GM23338 (cell line): Measurements from ENCODE around the gene CD74. TPM values are rescaled to one million over a fixed set of nuclear protein-coding genes. Genes with fewer than 3 reads are reported as not detected.

ENCODE experiments used
- ATAC-seq: fragments of 200-7000 bp; cut with Tn5 transposase; 3 replicates; pipeline ENCODE4 v1.9.1; 2020
- DNase-seq: peaks from one replicate; pipeline ENCODE4 v3.0.0-alpha.2; 2015; ENCODE audit warnings: low spot score
- H2AFZ ChIP-seq: fragments of 200-600 bp; sonication (generic); 2 replicates; pipeline ENCODE4 v1.8.0; 2016; ENCODE audit warnings: antibody characterized with exemption, mild to moderate bottlenecking, moderate library complexity
- H3F3A ChIP-seq: fragments of 200-600 bp; sonication (generic); replicated peaks from 2 replicates; pipeline ENCODE4 v1.8.0; 2017; ENCODE audit warnings: antibody characterized with exemption, mixed run types, low read depth
- H3K27ac ChIP-seq: fragments of 200-600 bp; sonication (generic); 2 replicates; pipeline ENCODE4 v1.6.1; 2016; ENCODE audit warnings: low read depth
- H3K27me3 ChIP-seq: fragments of 200-600 bp; sonication (generic); 2 replicates; pipeline ENCODE4 v1.8.0; 2016; ENCODE audit warnings: mild to moderate bottlenecking, mixed run types, moderate library complexity; ENCODE audit not compliant: insufficient read depth
- H3K36me3 ChIP-seq: fragments of 200-600 bp; sonication (generic); 2 replicates; pipeline ENCODE4 v1.8.0; 2016; ENCODE audit warnings: mild to moderate bottlenecking; ENCODE audit not compliant: insufficient read depth
- H3K4me1 ChIP-seq: fragments of 200-600 bp; sonication (generic); 2 replicates; pipeline ENCODE4 v1.8.0; 2016; ENCODE audit warnings: mild to moderate bottlenecking, moderate library complexity; ENCODE audit not compliant: insufficient read depth
- H3K4me2 ChIP-seq: fragments of 200-600 bp; sonication (generic); 2 replicates; pipeline ENCODE4 v1.7.1; 2017; ENCODE audit warnings: mixed run types
- H3K4me3 ChIP-seq: fragments of 200-600 bp; sonication (generic); 2 replicates; pipeline ENCODE4 v1.6.1; 2016; ENCODE audit warnings: mixed run types
- H3K79me2 ChIP-seq: fragments of 200-600 bp; sonication (generic); replicated peaks from 2 replicates; pipeline ENCODE4 v1.8.0; 2017; ENCODE audit warnings: mild to moderate bottlenecking; ENCODE audit not compliant: insufficient read depth
- H3K9me2 ChIP-seq: fragments of 200-600 bp; sonication (generic); 2 replicates; pipeline ENCODE4 v1.8.0; 2017; ENCODE audit not compliant: insufficient read depth
- H4K20me1 ChIP-seq: fragments of 200-600 bp; sonication (generic); replicated peaks from 2 replicates; pipeline ENCODE4 v1.8.0; 2017; ENCODE audit warnings: mild to moderate bottlenecking; ENCODE audit not compliant: insufficient read depth
- H3K27ac Mint-ChIP-seq: 2 replicates; pipeline ENCODE4 v1.8.0; 2020; ENCODE audit warnings: inconsistent platforms, mild to moderate bottlenecking, moderate library complexity, mixed read lengths
- H3K27me3 Mint-ChIP-seq: 3 replicates; pipeline ENCODE4 v1.8.0; 2022; ENCODE audit warnings: low read depth, mild to moderate bottlenecking, moderate library complexity, mixed read lengths, inconsistent platforms; ENCODE audit not compliant: insufficient read depth, poor library complexity
- H3K36me3 Mint-ChIP-seq: 3 replicates; pipeline ENCODE4 v1.8.0; 2021; ENCODE audit warnings: low read depth, mild to moderate bottlenecking, inconsistent platforms, moderate library complexity, mixed read lengths
- H3K4me1 Mint-ChIP-seq: 3 replicates; pipeline ENCODE4 v1.8.0; 2020; ENCODE audit warnings: mild to moderate bottlenecking, inconsistent platforms, mixed read lengths
- H3K4me3 Mint-ChIP-seq: 3 replicates; pipeline ENCODE4 v1.8.0; 2021; ENCODE audit warnings: moderate library complexity, mild to moderate bottlenecking, inconsistent platforms, mixed read lengths
- H3K9me3 Mint-ChIP-seq: 3 replicates; pipeline ENCODE4 v1.8.0; 2020; ENCODE audit warnings: moderate library complexity, mild to moderate bottlenecking, inconsistent platforms, mixed read lengths
- CREB1 ChIP-seq: fragments of 250-450 bp; sonication (Bioruptor Pico); IDR thresholded peaks from 2 replicates; pipeline ENCODE4 v1.5.0; 2020; ENCODE audit warnings: low read depth, mild to moderate bottlenecking, moderate library complexity
- JUNB ChIP-seq: IDR thresholded peaks from one replicate; pipeline ENCODE4 v1.6.1; 2016; ENCODE audit warnings: antibody characterized with exemption; ENCODE audit not compliant: unreplicated experiment
- POLR2AphosphoS5 ChIP-seq: IDR thresholded peaks from 2 replicates; pipeline ENCODE4 v1.6.1; 2016; ENCODE audit warnings: antibody characterized with exemption, low read depth
- polyA plus RNA-seq: library from polyadenylated mRNA; unstranded; fragments of >200 nt; fragmentation: Nextera tagmentation; extraction: Ambion mirVana; gene quantifications from 2 replicates; pipeline ENCODE4 v1.2.1, GENCODE V29; 2016
- total RNA-seq: library from RNA; depleted of rRNA; stranded (reverse); fragments of >200 nt; shearing (Covaris generic); gene quantifications from 2 replicates; pipeline ENCODE4 v1.2.3, GENCODE V29; 2014
- TF ChIP-seq, protein P1 (sequence below): fragments of 250-450 bp; sonication (Bioruptor Pico); IDR thresholded peaks from 2 replicates; pipeline ENCODE4 v1.5.0; 2020; ENCODE audit warnings: mild to moderate bottlenecking, moderate library complexity
- TF ChIP-seq, protein P2 (sequence below): IDR thresholded peaks from one replicate; pipeline ENCODE4 v1.6.1; 2018; ENCODE audit warnings: antibody characterized with exemption; ENCODE audit not compliant: unreplicated experiment

CD74 gene
- total and polyA plus RNA-seq, 2 experiments from 2014 or later = 49.8 to 98.4 TPM

DNA sequence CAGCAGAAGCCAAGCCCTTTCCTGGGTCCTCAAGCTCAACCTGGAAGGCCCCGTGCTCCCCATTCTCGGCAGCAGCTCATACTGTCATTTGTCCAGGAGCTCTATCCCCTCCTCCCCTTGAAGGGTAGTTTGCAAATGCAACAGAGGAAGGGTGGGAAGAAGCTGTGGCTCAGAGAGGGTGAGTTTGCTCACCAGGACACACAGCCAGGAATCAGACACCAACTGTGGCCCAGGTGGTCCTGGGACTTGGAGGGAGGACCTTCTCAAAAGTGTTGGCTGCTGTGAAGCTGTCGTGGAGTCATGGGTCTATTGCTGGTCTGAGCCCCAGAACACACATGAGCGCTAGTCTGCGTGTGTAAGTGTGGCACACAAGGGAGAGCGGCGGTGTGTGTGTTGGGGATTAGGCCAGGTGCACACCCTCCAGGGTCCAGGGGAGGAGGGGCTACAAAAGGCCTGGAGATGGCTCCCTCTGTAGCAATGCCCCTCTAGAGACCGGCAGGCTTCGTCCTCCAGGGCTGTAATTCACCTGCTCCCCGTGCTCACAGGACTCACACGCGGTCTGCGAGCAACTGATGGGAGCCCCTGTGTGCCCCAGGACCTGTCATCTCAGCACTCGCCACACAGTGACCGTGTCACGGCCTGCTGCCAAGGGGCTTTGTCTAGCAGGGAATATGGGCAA, 45.0 kb upstream of the CD74 start (continued):
- TF ChIP-seq, protein P1, sequence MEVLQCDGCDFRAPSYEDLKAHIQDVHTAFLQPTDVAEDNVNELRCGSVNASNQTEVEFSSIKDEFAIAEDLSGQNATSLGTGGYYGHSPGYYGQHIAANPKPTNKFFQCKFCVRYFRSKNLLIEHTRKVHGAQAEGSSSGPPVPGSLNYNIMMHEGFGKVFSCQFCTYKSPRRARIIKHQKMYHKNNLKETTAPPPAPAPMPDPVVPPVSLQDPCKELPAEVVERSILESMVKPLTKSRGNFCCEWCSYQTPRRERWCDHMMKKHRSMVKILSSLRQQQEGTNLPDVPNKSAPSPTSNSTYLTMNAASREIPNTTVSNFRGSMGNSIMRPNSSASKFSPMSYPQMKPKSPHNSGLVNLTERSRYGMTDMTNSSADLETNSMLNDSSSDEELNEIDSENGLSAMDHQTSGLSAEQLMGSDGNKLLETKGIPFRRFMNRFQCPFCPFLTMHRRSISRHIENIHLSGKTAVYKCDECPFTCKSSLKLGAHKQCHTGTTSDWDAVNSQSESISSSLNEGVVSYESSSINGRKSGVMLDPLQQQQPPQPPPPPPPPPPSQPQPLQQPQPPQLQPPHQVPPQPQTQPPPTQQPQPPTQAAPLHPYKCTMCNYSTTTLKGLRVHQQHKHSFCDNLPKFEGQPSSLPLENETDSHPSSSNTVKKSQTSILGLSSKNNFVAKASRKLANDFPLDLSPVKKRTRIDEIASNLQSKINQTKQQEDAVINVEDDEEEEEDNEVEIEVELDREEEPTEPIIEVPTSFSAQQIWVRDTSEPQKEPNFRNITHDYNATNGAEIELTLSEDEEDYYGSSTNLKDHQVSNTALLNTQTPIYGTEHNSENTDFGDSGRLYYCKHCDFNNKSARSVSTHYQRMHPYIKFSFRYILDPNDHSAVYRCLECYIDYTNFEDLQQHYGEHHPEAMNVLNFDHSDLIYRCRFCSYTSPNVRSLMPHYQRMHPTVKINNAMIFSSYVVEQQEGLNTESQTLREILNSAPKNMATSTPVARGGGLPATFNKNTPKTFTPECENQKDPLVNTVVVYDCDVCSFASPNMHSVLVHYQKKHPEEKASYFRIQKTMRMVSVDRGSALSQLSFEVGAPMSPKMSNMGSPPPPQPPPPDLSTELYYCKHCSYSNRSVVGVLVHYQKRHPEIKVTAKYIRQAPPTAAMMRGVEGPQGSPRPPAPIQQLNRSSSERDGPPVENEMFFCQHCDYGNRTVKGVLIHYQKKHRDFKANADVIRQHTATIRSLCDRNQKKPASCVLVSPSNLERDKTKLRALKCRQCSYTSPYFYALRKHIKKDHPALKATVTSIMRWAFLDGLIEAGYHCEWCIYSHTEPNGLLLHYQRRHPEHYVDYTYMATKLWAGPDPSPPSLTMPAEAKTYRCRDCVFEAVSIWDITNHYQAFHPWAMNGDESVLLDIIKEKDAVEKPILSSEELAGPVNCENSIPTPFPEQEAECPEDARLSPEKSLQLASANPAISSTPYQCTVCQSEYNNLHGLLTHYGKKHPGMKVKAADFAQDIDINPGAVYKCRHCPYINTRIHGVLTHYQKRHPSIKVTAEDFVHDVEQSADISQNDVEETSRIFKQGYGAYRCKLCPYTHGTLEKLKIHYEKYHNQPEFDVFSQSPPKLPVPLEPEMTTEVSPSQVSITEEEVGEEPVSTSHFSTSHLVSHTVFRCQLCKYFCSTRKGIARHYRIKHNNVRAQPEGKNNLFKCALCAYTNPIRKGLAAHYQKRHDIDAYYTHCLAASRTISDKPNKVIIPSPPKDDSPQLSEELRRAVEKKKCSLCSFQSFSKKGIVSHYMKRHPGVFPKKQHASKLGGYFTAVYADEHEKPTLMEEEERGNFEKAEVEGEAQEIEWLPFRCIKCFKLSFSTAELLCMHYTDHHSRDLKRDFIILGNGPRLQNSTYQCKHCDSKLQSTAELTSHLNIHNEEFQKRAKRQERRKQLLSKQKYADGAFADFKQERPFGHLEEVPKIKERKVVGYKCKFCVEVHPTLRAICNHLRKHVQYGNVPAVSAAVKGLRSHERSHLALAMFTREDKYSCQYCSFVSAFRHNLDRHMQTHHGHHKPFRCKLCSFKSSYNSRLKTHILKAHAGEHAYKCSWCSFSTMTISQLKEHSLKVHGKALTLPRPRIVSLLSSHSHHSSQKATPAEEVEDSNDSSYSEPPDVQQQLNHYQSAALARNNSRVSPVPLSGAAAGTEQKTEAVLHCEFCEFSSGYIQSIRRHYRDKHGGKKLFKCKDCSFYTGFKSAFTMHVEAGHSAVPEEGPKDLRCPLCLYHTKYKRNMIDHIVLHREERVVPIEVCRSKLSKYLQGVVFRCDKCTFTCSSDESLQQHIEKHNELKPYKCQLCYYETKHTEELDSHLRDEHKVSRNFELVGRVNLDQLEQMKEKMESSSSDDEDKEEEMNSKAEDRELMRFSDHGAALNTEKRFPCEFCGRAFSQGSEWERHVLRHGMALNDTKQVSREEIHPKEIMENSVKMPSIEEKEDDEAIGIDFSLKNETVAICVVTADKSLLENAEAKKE (CRISPR knock-in tag) = no peak
- no peak for TF ChIP-seq JUNB
- TF ChIP-seq, protein P2, sequence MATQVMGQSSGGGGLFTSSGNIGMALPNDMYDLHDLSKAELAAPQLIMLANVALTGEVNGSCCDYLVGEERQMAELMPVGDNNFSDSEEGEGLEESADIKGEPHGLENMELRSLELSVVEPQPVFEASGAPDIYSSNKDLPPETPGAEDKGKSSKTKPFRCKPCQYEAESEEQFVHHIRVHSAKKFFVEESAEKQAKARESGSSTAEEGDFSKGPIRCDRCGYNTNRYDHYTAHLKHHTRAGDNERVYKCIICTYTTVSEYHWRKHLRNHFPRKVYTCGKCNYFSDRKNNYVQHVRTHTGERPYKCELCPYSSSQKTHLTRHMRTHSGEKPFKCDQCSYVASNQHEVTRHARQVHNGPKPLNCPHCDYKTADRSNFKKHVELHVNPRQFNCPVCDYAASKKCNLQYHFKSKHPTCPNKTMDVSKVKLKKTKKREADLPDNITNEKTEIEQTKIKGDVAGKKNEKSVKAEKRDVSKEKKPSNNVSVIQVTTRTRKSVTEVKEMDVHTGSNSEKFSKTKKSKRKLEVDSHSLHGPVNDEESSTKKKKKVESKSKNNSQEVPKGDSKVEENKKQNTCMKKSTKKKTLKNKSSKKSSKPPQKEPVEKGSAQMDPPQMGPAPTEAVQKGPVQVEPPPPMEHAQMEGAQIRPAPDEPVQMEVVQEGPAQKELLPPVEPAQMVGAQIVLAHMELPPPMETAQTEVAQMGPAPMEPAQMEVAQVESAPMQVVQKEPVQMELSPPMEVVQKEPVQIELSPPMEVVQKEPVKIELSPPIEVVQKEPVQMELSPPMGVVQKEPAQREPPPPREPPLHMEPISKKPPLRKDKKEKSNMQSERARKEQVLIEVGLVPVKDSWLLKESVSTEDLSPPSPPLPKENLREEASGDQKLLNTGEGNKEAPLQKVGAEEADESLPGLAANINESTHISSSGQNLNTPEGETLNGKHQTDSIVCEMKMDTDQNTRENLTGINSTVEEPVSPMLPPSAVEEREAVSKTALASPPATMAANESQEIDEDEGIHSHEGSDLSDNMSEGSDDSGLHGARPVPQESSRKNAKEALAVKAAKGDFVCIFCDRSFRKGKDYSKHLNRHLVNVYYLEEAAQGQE = no peak

DNA sequence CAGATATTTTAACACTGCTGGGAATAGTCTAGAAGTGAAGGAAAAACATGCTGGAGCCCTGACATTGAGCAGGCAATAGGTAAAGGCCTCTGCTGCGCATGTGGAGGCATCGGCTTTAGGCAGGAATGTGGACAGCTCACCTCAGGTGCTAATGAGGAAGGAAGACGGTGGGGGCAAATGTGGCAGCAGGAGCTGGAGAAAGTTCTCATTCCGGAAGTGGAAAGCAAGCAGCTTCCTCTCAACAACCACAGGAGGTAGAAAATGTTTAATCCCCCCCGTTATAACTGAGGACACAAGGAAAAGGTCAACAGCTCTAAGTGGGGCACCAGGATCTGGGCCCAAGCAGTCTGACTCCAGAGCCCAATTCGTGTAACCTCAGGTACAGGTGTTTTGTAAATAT, 44.4 kb upstream of the CD74 start:
- Histone ChIP-seq H3F3A (peaks cover 4% of the 10 kb centered on the region; the same call in 1 of the 2 replicates), H3K4me3 (no peak overlapping the region), H3K4me2 (no peak overlapping the region), H3K27me3 (no peaks in the 10 kb centered on the region), H3K4me1 (peaks cover 29% of the 10 kb centered on the region), H2AFZ (no peak overlapping the region), H3K9me2 (no peaks in the 10 kb centered on the region), H4K20me1 (no peaks in the 10 kb centered on the region), H3K79me2 (no peaks in the 10 kb centered on the region), H3K27ac (no peak overlapping the region), H3K36me3 (no peaks in the 10 kb centered on the region)
- Mint-ChIP-seq H3K4me1 (peaks cover 34% of the 10 kb centered on the region), H3K27me3 (peaks cover 18% of the 10 kb centered on the region), H3K4me3 (no peak overlapping the region), H3K9me3 (no peaks in the 10 kb centered on the region), H3K27ac (no peak overlapping the region), H3K36me3 (peaks cover 3% of the 10 kb centered on the region; the same call in 1 of the 3 replicates)
- TF ChIP-seq CREB1 (no peak), POLR2AphosphoS5 (no peak)
- no peak for ATAC-seq
- no peak for DNase-seq
